H1 (cell line): Measurements from ENCODE around the gene CALU. TPM values are rescaled to one million over a fixed set of nuclear protein-coding genes. Genes with fewer than 3 reads are reported as not detected.

ENCODE experiments used
- BACH1 ChIP-seq: IDR thresholded peaks from 2 replicates; pipeline ENCODE4 v1.6.1; 2012; ENCODE audit warnings: low read length, improper control_type of control experiment
- CHD7 ChIP-seq: fragments of 300-600 bp; sonication (generic); IDR thresholded peaks from 2 replicates; pipeline ENCODE4 v1.7.1; 2012; ENCODE audit warnings: low read length, moderate library complexity, mild to moderate bottlenecking, inconsistent platforms; ENCODE audit not compliant: insufficient replicate concordance
- GTF2F1 ChIP-seq: IDR thresholded peaks from 2 replicates; pipeline ENCODE4 v1.6.1; 2012; ENCODE audit warnings: low read depth, low read length, improper control_type of control experiment, borderline replicate concordance
- POLR2AphosphoS5 ChIP-seq: IDR thresholded peaks from 2 replicates; pipeline ENCODE4 v1.6.1; 2011; ENCODE audit warnings: low read depth, low read length
- POU5F1 ChIP-seq: IDR thresholded peaks from 2 replicates; pipeline ENCODE4 v1.6.1; 2011; ENCODE audit warnings: low read depth, mild to moderate bottlenecking, low read length, moderate library complexity
- SIX5 ChIP-seq: IDR thresholded peaks from 2 replicates; pipeline ENCODE4 v1.6.1; 2011; ENCODE audit warnings: mild to moderate bottlenecking, low read depth, low read length
- TCF12 ChIP-seq: IDR thresholded peaks from 2 replicates; pipeline ENCODE4 v1.6.1; 2011; ENCODE audit warnings: low read depth, mild to moderate bottlenecking, low read length
- USF2 ChIP-seq: IDR thresholded peaks from 2 replicates; pipeline ENCODE4 v1.6.1; 2011; ENCODE audit warnings: low read length, improper control_type of control experiment
- polyA plus RNA-seq, 7 experiments: library from polyadenylated mRNA; depleted of rRNA in 3 of 7; stranded (reverse) in 5 of 7; unstranded in 2 of 7; fragments of >200 nt in 5 of 7; fragments of 200-250 nt in 2 of 7; gene quantifications; 1 replicate in 5 of 7; 2 replicates in 1 of 7; 4 replicates in 1 of 7; pipeline versions ENCODE4 v1.2.1 to v1.2.3, GENCODE V29; 2011 to 2013; ENCODE audit warnings: missing spikeins in 2 of 7, mixed read lengths in 2 of 7
- total RNA-seq: library from RNA; stranded (reverse); fragmentation: NEBNext Ultra II Directional; extraction: Animal tissue kit (Norgen Biotek cat#: 25700); gene quantifications from 2 replicates; pipeline ENCODE4 v1.2.1, GENCODE V29; 2021
- TF ChIP-seq, protein P1 (sequence below): IDR thresholded peaks from 2 replicates; pipeline ENCODE4 v1.6.1; 2011; ENCODE audit warnings: low read depth, mild to moderate bottlenecking, low read length; ENCODE audit not compliant: insufficient read depth

Gene CALU
- total and polyA plus RNA-seq, 2 of the 8 experiments (the other 6 are each of a cell fraction or from before 2014, with no cell fraction given): 67.2 to 170 TPM

GRCh38 chr7:128697302-128697905 is 41.8 kb upstream of the CALU start (continued):
- TF ChIP-seq POU5F1 (0 out of 2 replicates have a peak, but pooled peaks have one; percentile 54), TCF12 (peak; percentile 76), GTF2F1 (no peak), SIX5 (no peak), CHD7 (no peak), BACH1 (no peak), POLR2AphosphoS5 (peak; percentile 65; the same call in 1 of the 2 replicates), USF2 (no peak)
- TF ChIP-seq, protein P1, sequence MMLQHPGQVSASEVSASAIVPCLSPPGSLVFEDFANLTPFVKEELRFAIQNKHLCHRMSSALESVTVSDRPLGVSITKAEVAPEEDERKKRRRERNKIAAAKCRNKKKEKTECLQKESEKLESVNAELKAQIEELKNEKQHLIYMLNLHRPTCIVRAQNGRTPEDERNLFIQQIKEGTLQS: no peak
